BJ (cell line): Measurements from ENCODE around the gene TEK. TPM values are rescaled to one million over a fixed set of nuclear protein-coding genes. Genes with fewer than 3 reads are reported as not detected.

ENCODE experiments used
- CTCF ChIA-PET: fragments of 350-600 bp; formaldehyde crosslinking; extraction: SDS; loops from one replicate; lab custom pipeline; 2021; ENCODE audit warnings: antibody characterized with exemption, inconsistent platforms; lab: Yijun Ruan, JAX
- POLR2A ChIA-PET: fragments of 300-600 bp; sonication (Branson Sonifier 250); formaldehyde crosslinking; extraction: SDS; loops from one replicate; lab custom pipeline; 2021; ENCODE audit warnings: antibody characterized with exemption; lab: Charles Lee
- DNase-seq: peaks from one replicate; pipeline ENCODE4 v3.0.0-alpha.2; 2011; ENCODE audit warnings: low read depth
- H3K27me3 ChIP-seq: 2 replicates; pipeline ENCODE4 v1.6.0; 2011; ENCODE audit warnings: low read length; ENCODE audit not compliant: control insufficient read depth, insufficient read depth
- H3K36me3 ChIP-seq: 2 replicates; pipeline ENCODE4 v1.5.1; 2011; ENCODE audit warnings: low read length; ENCODE audit not compliant: control insufficient read depth, insufficient read depth
- H3K4me3 ChIP-seq: 2 replicates; pipeline ENCODE4 v1.5.1; 2011; ENCODE audit warnings: low read depth, mild to moderate bottlenecking, control low read depth, low read length
- polyA plus RNA-seq: library from polyadenylated mRNA; depleted of rRNA; stranded (reverse); fragments of >200 nt; gene quantifications from 2 replicates; pipeline ENCODE4 v1.2.3, GENCODE V29; 2011
- TF ChIP-seq, protein P1 (sequence below): IDR thresholded peaks from 2 replicates; pipeline ENCODE4 v1.5.1; 2011; ENCODE audit warnings: low read depth, mild to moderate bottlenecking, control low read depth, inconsistent platforms, low read length, moderate library complexity; ENCODE audit not compliant: insufficient read depth

Gene TEK
- polyA plus RNA-seq, 1 experiment, result 0.60 TPM

DNA sequence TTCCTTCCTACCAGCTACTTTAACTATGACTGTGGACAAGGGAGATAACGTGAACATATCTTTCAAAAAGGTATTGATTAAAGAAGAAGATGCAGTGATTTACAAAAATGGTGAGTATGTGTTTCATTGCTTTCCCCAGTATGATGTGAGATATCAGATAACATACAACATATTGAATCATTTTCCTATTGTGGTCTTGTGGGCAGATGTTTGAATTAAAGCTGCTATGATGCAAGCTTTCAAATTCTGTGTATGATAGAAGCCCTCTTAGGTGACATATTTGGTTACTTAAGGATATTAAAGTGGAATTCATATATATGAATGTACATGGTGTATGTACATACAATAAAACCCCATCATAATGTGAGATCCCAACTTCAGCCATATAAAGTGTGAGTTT is 59.5 kb downstream of the TEK start:
- ChIA-PET POLR2A (no interaction called here), CTCF (interaction anchor here (0.6 to 2.5 kb wide), 3 partner anchors 8 to 24 kb away, joined by 3 to 6 read pairs (median 3); no protein-coding TSS in a partner anchor)
- no peak for DNase-seq
- no peaks in the 10 kb centered on the region; the same call in 1 of the 2 replicates for H3K27me3 ChIP-seq
- H3K4me3 ChIP-seq, result no peak overlapping the region
- TF ChIP-seq, protein P1, sequence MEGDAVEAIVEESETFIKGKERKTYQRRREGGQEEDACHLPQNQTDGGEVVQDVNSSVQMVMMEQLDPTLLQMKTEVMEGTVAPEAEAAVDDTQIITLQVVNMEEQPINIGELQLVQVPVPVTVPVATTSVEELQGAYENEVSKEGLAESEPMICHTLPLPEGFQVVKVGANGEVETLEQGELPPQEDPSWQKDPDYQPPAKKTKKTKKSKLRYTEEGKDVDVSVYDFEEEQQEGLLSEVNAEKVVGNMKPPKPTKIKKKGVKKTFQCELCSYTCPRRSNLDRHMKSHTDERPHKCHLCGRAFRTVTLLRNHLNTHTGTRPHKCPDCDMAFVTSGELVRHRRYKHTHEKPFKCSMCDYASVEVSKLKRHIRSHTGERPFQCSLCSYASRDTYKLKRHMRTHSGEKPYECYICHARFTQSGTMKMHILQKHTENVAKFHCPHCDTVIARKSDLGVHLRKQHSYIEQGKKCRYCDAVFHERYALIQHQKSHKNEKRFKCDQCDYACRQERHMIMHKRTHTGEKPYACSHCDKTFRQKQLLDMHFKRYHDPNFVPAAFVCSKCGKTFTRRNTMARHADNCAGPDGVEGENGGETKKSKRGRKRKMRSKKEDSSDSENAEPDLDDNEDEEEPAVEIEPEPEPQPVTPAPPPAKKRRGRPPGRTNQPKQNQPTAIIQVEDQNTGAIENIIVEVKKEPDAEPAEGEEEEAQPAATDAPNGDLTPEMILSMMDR, result no peak
- H3K36me3 ChIP-seq, result no peaks in the 10 kb centered on the region

DNA sequence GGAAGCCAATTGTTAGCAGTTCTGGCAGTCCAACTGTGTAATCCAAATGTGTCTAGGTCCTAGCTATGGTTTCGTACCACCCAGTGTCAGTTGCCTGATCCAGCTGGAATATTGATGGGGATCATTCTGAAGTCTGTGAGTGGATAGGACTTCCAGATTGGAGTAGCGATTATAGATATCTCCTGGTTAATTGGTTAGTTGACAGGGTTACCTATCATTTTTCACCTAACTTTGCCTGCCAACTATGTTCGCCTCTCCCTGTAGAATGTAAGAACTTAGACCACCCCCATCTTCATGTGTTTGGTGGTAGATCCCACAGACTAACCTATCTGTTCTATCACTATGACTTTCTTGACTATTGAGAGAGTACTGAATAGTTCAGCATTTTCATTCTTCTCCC is 59.9 kb downstream of the TEK start:
- TF ChIP-seq, protein P1, result no peak
- no peaks in the 10 kb centered on the region for H3K36me3 ChIP-seq
- POLR2A ChIA-PET, result interaction anchor here (0.6 kb wide), 1 partner anchor 11 kb away, joined by 3 read pairs; no protein-coding TSS in a partner anchor

DNA sequence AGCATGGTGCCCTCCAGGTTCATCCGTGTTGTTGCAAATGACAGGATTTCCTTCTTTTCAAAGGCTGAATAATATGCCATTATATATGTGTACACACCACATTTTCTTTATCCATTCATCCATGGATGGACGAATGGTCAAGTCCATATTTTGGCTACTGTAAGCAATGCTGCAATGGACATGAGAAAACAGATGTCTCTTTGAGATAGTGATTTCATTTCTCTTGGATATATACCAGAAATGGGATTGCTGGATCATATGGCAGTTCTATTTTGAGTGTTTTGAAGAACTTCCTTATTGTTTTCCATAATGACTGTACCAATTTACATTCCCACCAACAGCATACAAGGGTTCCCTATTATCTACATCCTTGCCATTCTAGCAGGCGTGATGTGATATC is 67.9 kb downstream of the TEK start:
- H3K27me3 ChIP-seq, result no peaks in the 10 kb centered on the region
- CTCF ChIA-PET, result no interaction called here

More for the DNA sequence above, 59.9 kb downstream of the TEK start:
- no peak overlapping the region for H3K4me3 ChIP-seq
- DNase-seq, result no peak
- CTCF ChIA-PET, result interaction anchor here (0.6 to 0.8 kb wide), 2 partner anchors 9 to 24 kb away, joined by 3 read pairs; no protein-coding TSS in a partner anchor
- no peaks in the 10 kb centered on the region; the same call in 1 of the 2 replicates for H3K27me3 ChIP-seq

DNA sequence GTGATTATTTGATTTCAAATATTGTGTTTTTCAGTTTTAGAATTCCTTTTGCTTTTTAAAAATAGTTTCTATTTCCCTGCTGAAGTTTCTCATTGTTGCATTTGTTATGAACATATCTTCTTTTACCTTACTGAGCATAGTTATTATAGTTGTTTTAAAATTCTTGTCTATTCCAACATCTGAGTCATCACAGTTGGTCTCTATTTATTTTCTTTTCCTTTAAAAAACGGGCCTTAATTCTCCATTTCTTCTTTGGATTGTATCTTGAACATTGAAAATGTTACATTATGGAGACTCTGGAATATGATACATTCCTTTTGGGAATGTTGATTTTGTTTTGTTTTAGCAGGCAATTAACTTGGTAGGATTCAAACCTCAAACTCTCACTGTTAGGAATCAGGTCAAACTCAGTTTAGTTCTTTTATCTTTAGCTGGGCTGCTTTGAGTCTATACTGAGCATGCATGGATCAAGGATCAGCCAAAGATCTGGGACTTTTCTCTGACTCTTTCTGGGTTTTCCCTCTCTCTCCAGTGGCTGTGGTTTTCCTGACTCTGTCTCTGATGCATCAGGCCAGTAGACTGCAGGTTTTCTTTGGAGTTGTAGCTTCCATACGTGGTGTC is 70.3 kb downstream of the TEK start:
- Histone ChIP-seq H3K4me3 (no peak overlapping the region), H3K27me3 (no peaks in the 10 kb centered on the region), H3K36me3 (no peaks in the 10 kb centered on the region)
- POLR2A ChIA-PET, result interaction anchor here (0.7 kb wide), 1 partner anchor 10 kb away, joined by 3 read pairs; no protein-coding TSS in a partner anchor
- DNase-seq, result no peak
- CTCF ChIA-PET, result interaction anchor here (1.3 kb wide), 1 partner anchor 24 kb away, joined by 3 read pairs; no protein-coding TSS in a partner anchor
- TF ChIP-seq, protein P1, result no peak

More for the DNA sequence above, 67.9 kb downstream of the TEK start:
- Histone ChIP-seq H3K4me3 (no peak overlapping the region), H3K36me3 (no peaks in the 10 kb centered on the region)
- DNase-seq, result no peak
- TF ChIP-seq, protein P1, result no peak
- POLR2A ChIA-PET, result no interaction called here

DNA sequence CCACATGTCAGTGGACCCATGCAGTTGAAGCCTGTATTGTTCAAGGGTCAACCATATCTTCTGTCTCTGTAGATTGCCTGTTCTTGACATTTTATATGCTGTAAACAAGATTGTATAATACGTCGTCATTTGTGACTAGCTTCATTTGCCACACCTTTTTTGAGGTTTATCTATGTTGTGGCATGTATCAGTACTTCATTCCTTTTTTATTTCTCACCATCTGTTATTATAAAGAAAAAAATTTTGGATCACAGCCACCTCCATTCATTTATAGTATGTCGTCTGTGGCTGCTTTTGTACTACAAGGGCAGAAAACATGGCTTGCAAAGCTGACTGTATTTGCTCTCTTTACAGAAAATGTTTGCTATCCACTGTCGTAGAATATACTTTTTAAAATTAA is 72.4 kb downstream of the TEK start:
- H3K4me3 ChIP-seq, result no peak overlapping the region
- no peaks in the 10 kb centered on the region for H3K27me3 ChIP-seq
- TF ChIP-seq, protein P1, result no peak
- CTCF ChIA-PET, result no interaction called here
- POLR2A ChIA-PET, result no interaction called here
- H3K36me3 ChIP-seq, result no peaks in the 10 kb centered on the region
- no peak for DNase-seq
